ENCODE data around the gene CBX4. TPM values are rescaled to one million over a fixed set of nuclear protein-coding genes. Genes with fewer than 3 reads are reported as not detected.
A peak's percentile ranks its signal among the peaks of the same experiment; 100 is the strongest.

CBX4 gene
- total RNA-seq, 2 donors from 2014 or later, result 103 to 110 TPM

DNA sequence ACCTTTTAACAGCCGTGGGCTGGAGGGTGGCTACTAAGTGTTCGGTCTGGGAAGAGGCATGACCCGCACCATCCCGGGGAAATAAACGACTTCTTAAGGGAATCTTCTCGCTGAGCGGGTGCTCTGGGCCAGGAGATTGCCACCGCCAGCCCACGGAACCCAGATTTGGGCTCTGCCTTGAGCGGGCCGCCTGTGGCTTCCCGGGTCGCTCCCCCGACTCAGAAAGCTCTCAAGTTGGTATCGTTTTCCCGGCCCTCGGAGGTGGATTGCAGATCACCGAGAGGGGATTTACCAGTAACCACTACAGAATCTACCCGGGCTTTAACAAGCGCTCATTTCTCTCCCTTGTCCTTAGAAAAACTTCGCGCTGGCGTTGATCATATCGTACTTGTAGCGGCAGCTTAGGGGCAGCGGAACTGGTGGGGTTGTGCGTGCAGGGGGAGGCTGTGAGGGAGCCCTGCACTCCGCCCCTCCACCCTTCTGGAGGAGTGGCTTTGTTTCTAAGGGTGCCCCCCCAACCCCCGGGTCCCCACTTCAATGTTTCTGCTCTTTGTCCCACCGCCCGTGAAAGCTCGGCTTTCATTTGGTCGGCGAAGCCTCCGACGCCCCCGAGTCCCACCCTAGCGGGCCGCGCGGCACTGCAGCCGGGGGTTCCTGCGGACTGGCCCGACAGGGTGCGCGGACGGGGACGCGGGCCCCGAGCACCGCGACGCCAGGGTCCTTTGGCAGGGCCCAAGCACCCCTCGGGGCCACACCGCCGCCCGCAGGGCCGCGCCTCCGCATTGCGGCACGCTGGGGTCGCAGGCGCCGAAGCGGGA, 3.6 kb upstream of the CBX4 start:
- H3K4me1 Mint-ChIP-seq, result peaks cover 21% of the 10 kb centered on the region
- DNase-seq (no peak), ATAC-seq (no peak)
- peaks cover 2% of the 10 kb centered on the region for H3K36me3 Mint-ChIP-seq (ENCODE audit: low read depth)
- peaks cover 31% of the 10 kb centered on the region for H3K27me3 Mint-ChIP-seq
- no peaks in the 10 kb centered on the region for H3K9me3 ChIP-seq (ENCODE audit: control insufficient read depth, low read length, poor library complexity, severe bottlenecking)
- peak overlapping the region; percentile 51 for H3K27ac Mint-ChIP-seq
- peak overlapping the region; percentile 80 for H3K4me3 Mint-ChIP-seq

GRCh38 chr17:79842136-79842655, 3.0 kb upstream of the CBX4 start:
- no peaks in the 10 kb centered on the region for H3K9me3 ChIP-seq (ENCODE audit: control insufficient read depth, low read length, poor library complexity, severe bottlenecking)
- ATAC-seq (no peak), DNase-seq (no peak)
- Mint-ChIP-seq H3K36me3 (ENCODE audit: low read depth) (peaks cover 2% of the 10 kb centered on the region), H3K4me1 (peaks cover 24% of the 10 kb centered on the region), H3K27ac (peak overlapping the region; percentile 51), H3K4me3 (peak overlapping the region; percentile 80), H3K27me3 (peaks cover 26% of the 10 kb centered on the region)

GRCh38 chr17:79841369-79842135, 2.3 kb upstream of the CBX4 start:
- Mint-ChIP-seq H3K36me3 (ENCODE audit: low read depth) (peaks cover 2% of the 10 kb centered on the region), H3K27me3 (peaks cover 26% of the 10 kb centered on the region), H3K4me3 (peak overlapping the region; percentile 80), H3K27ac (peak overlapping the region; percentile 51), H3K4me1 (peaks cover 24% of the 10 kb centered on the region)
- no peak for ATAC-seq
- DNase-seq, result no peak
- H3K9me3 ChIP-seq (ENCODE audit: control insufficient read depth, low read length, poor library complexity, severe bottlenecking), result no peaks in the 10 kb centered on the region

- ATAC-seq (no peak), DNase-seq (no peak)
- Mint-ChIP-seq H3K4me3 (peak overlapping the region; percentile 80), H3K4me1 (peaks cover 24% of the 10 kb centered on the region), H3K27ac (no peak overlapping the region), H3K36me3 (ENCODE audit: low read depth) (peaks cover 2% of the 10 kb centered on the region), H3K27me3 (peaks cover 21% of the 10 kb centered on the region)
- H3K9me3 ChIP-seq (ENCODE audit: control insufficient read depth, low read length, poor library complexity, severe bottlenecking), result no peaks in the 10 kb centered on the region
Observed at GRCh38 chr17:79840989-79841286, 1.7 kb upstream of the CBX4 start.

- Mint-ChIP-seq H3K4me1 (peaks cover 24% of the 10 kb centered on the region), H3K27me3 (peaks cover 20% of the 10 kb centered on the region), H3K27ac (no peak overlapping the region), H3K4me3 (peak overlapping the region; percentile 80), H3K36me3 (ENCODE audit: low read depth) (peaks cover 2% of the 10 kb centered on the region)
- H3K9me3 ChIP-seq (ENCODE audit: control insufficient read depth, low read length, poor library complexity, severe bottlenecking), result no peaks in the 10 kb centered on the region
- ATAC-seq, result no peak
- DNase-seq, result no peak
Observed at GRCh38 chr17:79840269-79840988, 1.2 kb upstream of the CBX4 start.

GRCh38 chr17:79838522-79839274, 542 bp downstream of the CBX4 start:
- DNase-seq, result peak in 1 of 3 donors; percentile 49
- peaks cover 10% of the 10 kb centered on the region for H3K36me3 Mint-ChIP-seq (ENCODE audit: low read depth)
- peaks cover 19% of the 10 kb centered on the region for H3K27me3 Mint-ChIP-seq
- ATAC-seq, result peak; percentile 39
- no peaks in the 10 kb centered on the region for H3K9me3 ChIP-seq (ENCODE audit: control insufficient read depth, low read length, poor library complexity, severe bottlenecking)
- peak overlapping the region; percentile 97 for H3K4me3 Mint-ChIP-seq
- peaks cover 29% of the 10 kb centered on the region for H3K4me1 Mint-ChIP-seq
- H3K27ac Mint-ChIP-seq, result peak overlapping the region; percentile 91

- ATAC-seq (peak; percentile 21), DNase-seq (no peak)
- peaks cover 14% of the 10 kb centered on the region for H3K27me3 Mint-ChIP-seq
- peaks cover 10% of the 10 kb centered on the region for H3K36me3 Mint-ChIP-seq (ENCODE audit: low read depth)
- peak overlapping the region; percentile 97 for H3K4me3 Mint-ChIP-seq
- H3K27ac Mint-ChIP-seq, result peak overlapping the region; percentile 91
- H3K4me1 Mint-ChIP-seq, result peaks cover 28% of the 10 kb centered on the region
- no peaks in the 10 kb centered on the region for H3K9me3 ChIP-seq (ENCODE audit: control insufficient read depth, low read length, poor library complexity, severe bottlenecking)
Observed at GRCh38 chr17:79837888-79838521, 1.2 kb downstream of the CBX4 start.

DNA sequence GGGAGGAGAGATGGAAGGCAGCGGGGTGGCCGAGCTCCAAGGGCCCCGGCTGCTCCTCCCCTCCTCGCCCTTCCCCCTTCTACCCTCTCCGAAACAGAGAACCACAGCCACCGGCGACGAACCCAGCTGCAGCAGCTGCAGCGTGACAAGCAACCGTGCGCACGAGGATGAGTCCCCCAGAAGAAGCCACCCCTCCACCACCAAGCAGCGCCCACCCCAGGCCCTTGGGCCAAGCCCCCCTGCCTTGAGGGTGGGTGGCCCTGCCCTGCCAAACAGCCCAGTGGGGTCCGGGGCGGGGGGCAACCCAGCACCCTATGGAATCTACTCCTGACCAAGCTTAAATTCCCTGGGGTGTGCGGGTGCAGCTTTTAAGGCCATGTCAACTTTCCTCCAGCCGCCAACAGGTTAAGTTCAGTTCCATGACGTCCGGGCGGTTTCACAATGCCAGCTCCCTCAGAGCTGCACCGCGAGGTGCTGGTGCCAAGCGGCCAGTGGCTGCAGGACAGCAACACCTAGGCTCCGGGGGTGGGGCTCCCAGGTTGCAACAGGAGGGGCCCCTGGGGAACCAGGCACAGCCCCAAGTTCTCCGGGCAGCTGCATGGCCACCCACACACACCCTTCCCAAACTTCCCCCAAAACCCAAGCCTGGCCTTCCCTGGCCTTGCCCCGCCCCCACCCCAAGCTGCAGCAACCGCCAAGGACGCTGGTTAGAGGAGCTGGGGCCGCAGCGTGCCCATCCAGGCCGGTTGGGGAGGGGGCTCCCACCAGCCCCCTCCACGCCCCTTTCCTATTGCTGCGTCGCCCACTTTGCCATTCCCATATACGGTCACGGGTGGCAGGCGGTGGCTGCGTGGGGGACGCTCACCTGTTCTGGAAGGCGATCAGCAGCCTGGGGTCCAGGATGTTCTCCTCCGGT, 2.0 kb downstream of the CBX4 start:
- Mint-ChIP-seq H3K27ac (peak overlapping the region; percentile 91), H3K4me1 (peaks cover 21% of the 10 kb centered on the region), H3K4me3 (peak overlapping the region; percentile 97), H3K36me3 (ENCODE audit: low read depth) (peaks cover 10% of the 10 kb centered on the region), H3K27me3 (peaks cover 6% of the 10 kb centered on the region)
- H3K9me3 ChIP-seq (ENCODE audit: control insufficient read depth, low read length, poor library complexity, severe bottlenecking), result no peaks in the 10 kb centered on the region
- ATAC-seq (no peak), DNase-seq (no peak)

GRCh38 chr17:79836510-79836971, 2.7 kb downstream of the CBX4 start:
- Mint-ChIP-seq H3K4me1 (peaks cover 19% of the 10 kb centered on the region), H3K4me3 (peak overlapping the region; percentile 97), H3K36me3 (ENCODE audit: low read depth) (peaks cover 10% of the 10 kb centered on the region), H3K27ac (no peak overlapping the region), H3K27me3 (no peaks in the 10 kb centered on the region)
- ATAC-seq (no peak), DNase-seq (no peak)
- no peaks in the 10 kb centered on the region for H3K9me3 ChIP-seq (ENCODE audit: control insufficient read depth, low read length, poor library complexity, severe bottlenecking)

GRCh38 chr17:79835953-79836509, 3.2 kb downstream of the CBX4 start:
- no peaks in the 10 kb centered on the region for H3K9me3 ChIP-seq (ENCODE audit: control insufficient read depth, low read length, poor library complexity, severe bottlenecking)
- H3K4me3 Mint-ChIP-seq, result no peak overlapping the region
- no peaks in the 10 kb centered on the region for H3K27me3 Mint-ChIP-seq
- ATAC-seq (no peak), DNase-seq (no peak)
- H3K27ac Mint-ChIP-seq, result no peak overlapping the region
- peaks cover 20% of the 10 kb centered on the region for H3K4me1 Mint-ChIP-seq
- peaks cover 10% of the 10 kb centered on the region for H3K36me3 Mint-ChIP-seq (ENCODE audit: low read depth)

DNA sequence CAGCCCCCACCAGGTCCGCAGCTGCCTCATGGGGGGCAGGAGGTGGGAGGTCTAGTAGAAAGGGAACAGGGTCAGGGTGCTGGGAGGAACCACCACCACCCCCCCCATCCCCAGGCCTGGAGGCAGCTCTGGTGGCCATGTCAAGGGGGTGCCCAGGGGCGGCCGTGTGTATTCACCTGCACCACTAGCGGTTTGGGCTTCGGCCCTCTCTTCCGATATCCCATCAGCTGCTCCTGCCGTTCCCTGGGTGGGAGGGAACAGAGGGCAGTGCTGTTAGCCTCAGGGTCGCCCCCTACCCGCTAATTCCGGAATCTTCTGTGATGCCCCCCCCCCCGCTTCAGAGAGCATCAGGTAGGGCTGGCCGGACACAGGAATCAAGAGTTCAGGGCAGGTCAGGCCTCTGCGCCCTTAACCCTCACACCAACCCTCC, 3.8 kb downstream of the CBX4 start:
- no peak for ATAC-seq
- Mint-ChIP-seq H3K36me3 (ENCODE audit: low read depth) (peaks cover 10% of the 10 kb centered on the region), H3K4me1 (peaks cover 18% of the 10 kb centered on the region), H3K4me3 (no peak overlapping the region), H3K27me3 (no peaks in the 10 kb centered on the region), H3K27ac (no peak overlapping the region)
- DNase-seq, result no peak
- H3K9me3 ChIP-seq (ENCODE audit: control insufficient read depth, low read length, poor library complexity, severe bottlenecking), result no peaks in the 10 kb centered on the region
